SK-N-SH (cell line): ENCODE measurements around the gene HABP4.

Source experiments
- EP300 ChIP-seq, 2 experiments: IDR thresholded peaks; 2 replicates each; pipeline versions ENCODE4 v1.4.0 to v1.6.1; 2012; ENCODE audit warnings: borderline replicate concordance in 1 of 2, low read depth in 1 of 2, low read length in 1 of 2
- GABPA ChIP-seq: IDR thresholded peaks from 2 replicates; pipeline ENCODE4 v1.4.0; 2012; ENCODE audit warnings: low read depth, mild to moderate bottlenecking
- TCF12 ChIP-seq: IDR thresholded peaks from 2 replicates; pipeline ENCODE4 v1.4.0; 2012
- TF ChIP-seq, protein P1 (sequence below): IDR thresholded peaks from 2 replicates; pipeline ENCODE4 v1.4.0; 2012; ENCODE audit warnings: low read depth
- TF ChIP-seq, protein P2 (sequence below): fragments of 200-600 bp; sonication (generic); IDR thresholded peaks from 2 replicates; pipeline ENCODE4 v1.6.1; 2017; ENCODE audit warnings: antibody characterized with exemption, mild to moderate bottlenecking, moderate library complexity
- TF ChIP-seq, protein P3 (sequence below): IDR thresholded peaks from 2 replicates; pipeline ENCODE4 v1.6.1; 2012; ENCODE audit warnings: mild to moderate bottlenecking, low read depth, low read length, moderate library complexity

DNA sequence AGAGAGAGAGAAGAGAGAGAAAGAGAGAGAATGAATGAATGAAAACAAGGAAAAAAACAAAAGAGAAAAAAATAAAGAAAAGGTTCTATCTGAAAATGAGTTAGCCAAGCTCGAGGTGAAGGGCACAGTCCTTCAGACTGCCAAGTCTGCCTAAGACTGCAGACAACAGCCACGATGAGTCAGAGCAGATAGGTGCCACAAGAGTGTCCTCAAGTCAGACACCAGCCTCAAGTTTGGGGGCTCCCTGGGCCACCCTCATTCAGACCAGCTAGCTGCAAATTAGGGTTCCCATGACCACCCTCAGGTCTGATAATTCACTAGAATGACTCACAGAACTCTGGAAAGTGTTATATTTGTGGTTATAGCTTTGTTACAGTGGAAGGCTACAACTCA, 13.9 kb upstream of the HABP4 start:
- TF ChIP-seq EP300 (IDR thresholded peaks at IDR 0.05; ENCODE audit: borderline replicate concordance in 1 of 2, low read depth in 1 of 2, low read length in 1 of 2) (no peak), GABPA (no peak), TCF12 (no peak)
- TF ChIP-seq, protein P1, sequence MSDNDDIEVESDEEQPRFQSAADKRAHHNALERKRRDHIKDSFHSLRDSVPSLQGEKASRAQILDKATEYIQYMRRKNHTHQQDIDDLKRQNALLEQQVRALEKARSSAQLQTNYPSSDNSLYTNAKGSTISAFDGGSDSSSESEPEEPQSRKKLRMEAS: no peak
- TF ChIP-seq, protein P2, sequence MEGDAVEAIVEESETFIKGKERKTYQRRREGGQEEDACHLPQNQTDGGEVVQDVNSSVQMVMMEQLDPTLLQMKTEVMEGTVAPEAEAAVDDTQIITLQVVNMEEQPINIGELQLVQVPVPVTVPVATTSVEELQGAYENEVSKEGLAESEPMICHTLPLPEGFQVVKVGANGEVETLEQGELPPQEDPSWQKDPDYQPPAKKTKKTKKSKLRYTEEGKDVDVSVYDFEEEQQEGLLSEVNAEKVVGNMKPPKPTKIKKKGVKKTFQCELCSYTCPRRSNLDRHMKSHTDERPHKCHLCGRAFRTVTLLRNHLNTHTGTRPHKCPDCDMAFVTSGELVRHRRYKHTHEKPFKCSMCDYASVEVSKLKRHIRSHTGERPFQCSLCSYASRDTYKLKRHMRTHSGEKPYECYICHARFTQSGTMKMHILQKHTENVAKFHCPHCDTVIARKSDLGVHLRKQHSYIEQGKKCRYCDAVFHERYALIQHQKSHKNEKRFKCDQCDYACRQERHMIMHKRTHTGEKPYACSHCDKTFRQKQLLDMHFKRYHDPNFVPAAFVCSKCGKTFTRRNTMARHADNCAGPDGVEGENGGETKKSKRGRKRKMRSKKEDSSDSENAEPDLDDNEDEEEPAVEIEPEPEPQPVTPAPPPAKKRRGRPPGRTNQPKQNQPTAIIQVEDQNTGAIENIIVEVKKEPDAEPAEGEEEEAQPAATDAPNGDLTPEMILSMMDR: no peak
- TF ChIP-seq, protein P3, sequence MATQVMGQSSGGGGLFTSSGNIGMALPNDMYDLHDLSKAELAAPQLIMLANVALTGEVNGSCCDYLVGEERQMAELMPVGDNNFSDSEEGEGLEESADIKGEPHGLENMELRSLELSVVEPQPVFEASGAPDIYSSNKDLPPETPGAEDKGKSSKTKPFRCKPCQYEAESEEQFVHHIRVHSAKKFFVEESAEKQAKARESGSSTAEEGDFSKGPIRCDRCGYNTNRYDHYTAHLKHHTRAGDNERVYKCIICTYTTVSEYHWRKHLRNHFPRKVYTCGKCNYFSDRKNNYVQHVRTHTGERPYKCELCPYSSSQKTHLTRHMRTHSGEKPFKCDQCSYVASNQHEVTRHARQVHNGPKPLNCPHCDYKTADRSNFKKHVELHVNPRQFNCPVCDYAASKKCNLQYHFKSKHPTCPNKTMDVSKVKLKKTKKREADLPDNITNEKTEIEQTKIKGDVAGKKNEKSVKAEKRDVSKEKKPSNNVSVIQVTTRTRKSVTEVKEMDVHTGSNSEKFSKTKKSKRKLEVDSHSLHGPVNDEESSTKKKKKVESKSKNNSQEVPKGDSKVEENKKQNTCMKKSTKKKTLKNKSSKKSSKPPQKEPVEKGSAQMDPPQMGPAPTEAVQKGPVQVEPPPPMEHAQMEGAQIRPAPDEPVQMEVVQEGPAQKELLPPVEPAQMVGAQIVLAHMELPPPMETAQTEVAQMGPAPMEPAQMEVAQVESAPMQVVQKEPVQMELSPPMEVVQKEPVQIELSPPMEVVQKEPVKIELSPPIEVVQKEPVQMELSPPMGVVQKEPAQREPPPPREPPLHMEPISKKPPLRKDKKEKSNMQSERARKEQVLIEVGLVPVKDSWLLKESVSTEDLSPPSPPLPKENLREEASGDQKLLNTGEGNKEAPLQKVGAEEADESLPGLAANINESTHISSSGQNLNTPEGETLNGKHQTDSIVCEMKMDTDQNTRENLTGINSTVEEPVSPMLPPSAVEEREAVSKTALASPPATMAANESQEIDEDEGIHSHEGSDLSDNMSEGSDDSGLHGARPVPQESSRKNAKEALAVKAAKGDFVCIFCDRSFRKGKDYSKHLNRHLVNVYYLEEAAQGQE: no peak
